Ovary (tissue), 9 donors: Measurements from ENCODE around the gene GBF1. TPM values are rescaled to one million over a fixed set of nuclear protein-coding genes. Genes with fewer than 3 reads are reported as not detected.

Experiments
- DNase-seq, 5 donors: peaks; one replicate each; pipeline ENCODE4 v3.0.0-alpha.2; 2019 to 2020
- H3K27ac ChIP-seq, 2 donors: fragments of 200-600 bp; one replicate each; pipeline versions ENCODE4 v1.5.1 to v1.8.0; 2019 to 2022
- H3K27me3 ChIP-seq: fragments of 200-600 bp; one replicate; pipeline ENCODE4 v1.8.0; 2022
- H3K36me3 ChIP-seq: fragments of 200-600 bp; sonication (generic); one replicate; pipeline ENCODE4 v1.5.1; 2019
- H3K4me1 ChIP-seq: one replicate; pipeline ENCODE4 v1.8.1; 2013; ENCODE audit warnings: mild to moderate bottlenecking, moderate library complexity; ENCODE audit not compliant: insufficient read depth
- H3K4me3 ChIP-seq: fragments of 200-600 bp; sonication (generic); one replicate; pipeline ENCODE4 v1.5.1; 2017
- H3K9me3 ChIP-seq, 2 donors: fragments of 200-600 bp in 1 of 2; sonication (generic) in 1 of 2; one replicate each; pipeline versions ENCODE4 v1.5.1 to v1.8.1; 2013 to 2019; ENCODE audit warnings: mild to moderate bottlenecking in 1 of 2, moderate library complexity in 1 of 2
- EP300 ChIP-seq: sonication (generic); formaldehyde crosslinking; IDR thresholded peaks from one replicate; pipeline ENCODE4 v1.6.1; 2017; ENCODE audit warnings: antibody characterized with exemption
- POLR2A ChIP-seq: fragments of 450-650 bp; IDR thresholded peaks from one replicate; pipeline ENCODE4 v1.6.1; 2017; ENCODE audit warnings: antibody characterized with exemption, mild to moderate bottlenecking, moderate library complexity
- WGBS, 3 donors: extraction: QIAGEN DNeasy Blood & Tissue Kit in 1 of 3; methylation state at CpG; one replicate each; pipeline versions ENCODE4 v1.1.5 to v1.1.7; 2013 to 2017; 5-methylcytosine and 5-hydroxymethylcytosine counted together
- intact Hi-C, 4 donors: fragments of 100-400 bp; cut with DNase I; formaldehyde crosslinking; loops; one replicate each; pipeline versions ENCODE4 v1.11.0 to v1.15.1; 2022 to 2023
- polyA plus RNA-seq, 2 donors: library from polyadenylated mRNA; stranded (reverse); fragments of 200-250 nt in 1 of 2; fragments of 350-450 nt in 1 of 2; fragmentation: Illumina TruSeq in 1 of 2; extraction: RNeasy Lipid Tissue Mini Kit (QIAGEN cat#74804) in 1 of 2; gene quantifications; one replicate each; pipeline ENCODE4 v1.2.3, GENCODE V29; 2013 to 2014
- total RNA-seq, 7 donors: library from RNA; depleted of rRNA in 2 of 7; stranded (reverse); fragments of >200 nt in 2 of 7; fragmentation: NEBNext Ultra II Directional in 3 of 7; extraction: Animal tissue kit (Norgen Biotek cat#: 25700) in 3 of 7; gene quantifications; one replicate each; pipeline versions ENCODE4 v1.1.0 to v1.2.4, GENCODE V29; 2016 to 2023
- TF ChIP-seq, protein P1 (sequence below), 3 donors: fragments of 450-650 bp in 2 of 3; fragments of 200-600 bp in 1 of 3; IDR thresholded peaks; one replicate each; pipeline versions ENCODE4 v1.5.1 to v1.8.0; 2016 to 2022; ENCODE audit warnings: antibody characterized with exemption in 3 of 3, mild to moderate bottlenecking in 1 of 3
- donor health status: DM: no; HTN: no; CAD: no; lungs with moderate emphysema.
- donor health status: DM: no; HTN: no; CAD: no.
- donor health status: Bipolar disorder and iron deficiency.
- donor health status: DM: yes; HTN: yes; CAD: no.
- donor health status: DM: no; HTN: no; CAD: no.
- donor health status: DM: yes; HTN: yes; CAD: no.

GBF1 gene
- total and polyA plus RNA-seq, 9 donors, result 13.2 to 43.2 (median 34.4) TPM

DNA sequence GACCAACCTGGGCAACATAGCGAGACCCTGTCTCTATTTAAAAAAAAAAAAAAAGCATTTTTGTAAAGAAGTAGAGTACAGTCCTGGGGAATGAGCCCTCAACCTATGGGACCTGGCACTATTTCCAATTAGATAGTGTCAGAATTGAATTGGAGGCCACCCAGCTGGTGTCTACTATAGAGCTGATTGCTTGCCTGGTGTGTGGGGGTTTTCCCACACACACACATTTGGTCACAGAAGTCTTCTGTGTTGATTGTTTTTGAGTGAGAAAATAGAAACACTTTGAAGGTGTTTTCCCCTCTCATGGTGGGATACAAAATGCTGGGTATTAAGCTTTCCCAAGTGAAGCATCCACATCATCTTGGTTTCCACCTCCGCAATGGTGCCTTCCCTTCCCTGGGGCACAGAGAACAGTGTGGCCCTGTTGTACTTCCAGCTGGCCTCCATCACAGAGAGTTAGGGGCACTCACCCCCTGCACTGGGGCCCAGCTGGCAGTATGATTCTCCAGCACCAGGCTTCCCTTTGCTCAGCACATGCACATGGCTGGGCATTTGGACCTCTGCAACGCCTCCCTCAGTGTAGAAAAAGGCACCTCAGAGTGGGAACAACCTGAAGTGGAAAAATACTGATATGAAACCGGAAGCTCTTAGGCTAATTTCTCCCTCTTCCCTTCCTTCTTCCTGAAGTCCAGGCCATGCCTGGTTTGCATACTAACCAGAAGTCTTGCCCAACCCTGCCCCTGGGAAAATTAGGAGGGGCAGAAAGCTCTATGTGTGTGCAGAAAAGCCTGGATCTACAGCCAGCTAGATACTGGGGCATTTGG, 139.5 kb downstream of the GBF1 start:
- Histone ChIP-seq H3K4me3 (no peak overlapping the region), H3K4me1 (no peaks in the 10 kb centered on the region), H3K27me3 (no peaks in the 10 kb centered on the region), H3K27ac (no peak overlapping the region), H3K9me3 (no peaks in the 10 kb centered on the region), H3K36me3 (no peaks in the 10 kb centered on the region)
- TF ChIP-seq POLR2A, result no peak
- no peak for TF ChIP-seq EP300
- TF ChIP-seq, protein P1, sequence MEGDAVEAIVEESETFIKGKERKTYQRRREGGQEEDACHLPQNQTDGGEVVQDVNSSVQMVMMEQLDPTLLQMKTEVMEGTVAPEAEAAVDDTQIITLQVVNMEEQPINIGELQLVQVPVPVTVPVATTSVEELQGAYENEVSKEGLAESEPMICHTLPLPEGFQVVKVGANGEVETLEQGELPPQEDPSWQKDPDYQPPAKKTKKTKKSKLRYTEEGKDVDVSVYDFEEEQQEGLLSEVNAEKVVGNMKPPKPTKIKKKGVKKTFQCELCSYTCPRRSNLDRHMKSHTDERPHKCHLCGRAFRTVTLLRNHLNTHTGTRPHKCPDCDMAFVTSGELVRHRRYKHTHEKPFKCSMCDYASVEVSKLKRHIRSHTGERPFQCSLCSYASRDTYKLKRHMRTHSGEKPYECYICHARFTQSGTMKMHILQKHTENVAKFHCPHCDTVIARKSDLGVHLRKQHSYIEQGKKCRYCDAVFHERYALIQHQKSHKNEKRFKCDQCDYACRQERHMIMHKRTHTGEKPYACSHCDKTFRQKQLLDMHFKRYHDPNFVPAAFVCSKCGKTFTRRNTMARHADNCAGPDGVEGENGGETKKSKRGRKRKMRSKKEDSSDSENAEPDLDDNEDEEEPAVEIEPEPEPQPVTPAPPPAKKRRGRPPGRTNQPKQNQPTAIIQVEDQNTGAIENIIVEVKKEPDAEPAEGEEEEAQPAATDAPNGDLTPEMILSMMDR (IDR thresholded peaks at IDR 0.05), result no peak
- WGBS, 3 donors, result 60 to 62% (median 60%) methylated on average over 4 of the region's 4 CpGs
- no peak for DNase-seq
- intact Hi-C loops, result loop anchor here in 1 of 4 donors (10.0 kb wide), 1 partner anchor 90 kb away; no protein-coding TSS in a partner anchor

DNA sequence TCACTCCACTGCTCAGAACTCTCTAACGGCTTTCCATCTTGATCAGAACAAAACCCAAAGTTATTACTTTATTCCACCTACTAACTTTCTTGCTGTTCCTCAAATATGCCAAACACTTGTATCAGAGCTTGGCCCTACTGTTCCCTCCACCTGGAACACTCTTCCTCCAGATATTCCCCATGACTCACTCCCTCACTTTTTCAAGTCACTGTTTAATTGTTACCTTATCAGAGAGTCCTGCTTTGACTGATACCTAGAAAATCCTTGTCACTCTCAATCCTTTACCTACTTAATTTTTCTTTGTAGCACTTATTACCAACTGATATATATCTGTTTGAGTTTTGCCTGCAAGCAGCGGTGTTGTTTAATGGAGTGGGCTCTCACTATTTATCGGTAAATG, 144.6 kb downstream of the GBF1 start:
- Histone ChIP-seq H3K4me3 (no peak overlapping the region), H3K27me3 (no peaks in the 10 kb centered on the region), H3K36me3 (no peaks in the 10 kb centered on the region), H3K27ac (no peak overlapping the region), H3K4me1 (peaks cover 1% of the 10 kb centered on the region), H3K9me3 (no peaks in the 10 kb centered on the region)
- TF ChIP-seq EP300 (no peak), POLR2A (no peak)
- TF ChIP-seq, protein P1 (IDR thresholded peaks at IDR 0.05), result no peak
- intact Hi-C loops, result loop anchor here in 3 of 4 donors (5.0 to 10.0 kb wide), 3 partner anchors 85 to 195 kb away; no protein-coding TSS in a partner anchor
- DNase-seq, result no peak
- WGBS, 3 donors, result 77 to 85% (median 82%) methylated on average over 3 of the region's 3 CpGs

GRCh38 chr10:102392306-102392705, 147.0 kb downstream of the GBF1 start:
- H3K4me1 ChIP-seq, result peaks cover 6% of the 10 kb centered on the region
- H3K27me3 ChIP-seq, result no peaks in the 10 kb centered on the region
- H3K36me3 ChIP-seq, result no peaks in the 10 kb centered on the region
- intact Hi-C loops, result loop anchor here in 2 of 4 donors (5.0 to 10.0 kb wide), 2 partner anchors 190 to 192 kb away; no protein-coding TSS in a partner anchor
- 76 to 82% (median 81%) methylated on average over 5 of the region's 5 CpGs for WGBS, 3 donors
- TF ChIP-seq POLR2A (no peak), EP300 (no peak)
- TF ChIP-seq, protein P1 (IDR thresholded peaks at IDR 0.05), result no peak
- no peak overlapping the region for H3K27ac ChIP-seq
- DNase-seq, result no peak
- no peak overlapping the region for H3K4me3 ChIP-seq
- no peaks in the 10 kb centered on the region for H3K9me3 ChIP-seq

DNA sequence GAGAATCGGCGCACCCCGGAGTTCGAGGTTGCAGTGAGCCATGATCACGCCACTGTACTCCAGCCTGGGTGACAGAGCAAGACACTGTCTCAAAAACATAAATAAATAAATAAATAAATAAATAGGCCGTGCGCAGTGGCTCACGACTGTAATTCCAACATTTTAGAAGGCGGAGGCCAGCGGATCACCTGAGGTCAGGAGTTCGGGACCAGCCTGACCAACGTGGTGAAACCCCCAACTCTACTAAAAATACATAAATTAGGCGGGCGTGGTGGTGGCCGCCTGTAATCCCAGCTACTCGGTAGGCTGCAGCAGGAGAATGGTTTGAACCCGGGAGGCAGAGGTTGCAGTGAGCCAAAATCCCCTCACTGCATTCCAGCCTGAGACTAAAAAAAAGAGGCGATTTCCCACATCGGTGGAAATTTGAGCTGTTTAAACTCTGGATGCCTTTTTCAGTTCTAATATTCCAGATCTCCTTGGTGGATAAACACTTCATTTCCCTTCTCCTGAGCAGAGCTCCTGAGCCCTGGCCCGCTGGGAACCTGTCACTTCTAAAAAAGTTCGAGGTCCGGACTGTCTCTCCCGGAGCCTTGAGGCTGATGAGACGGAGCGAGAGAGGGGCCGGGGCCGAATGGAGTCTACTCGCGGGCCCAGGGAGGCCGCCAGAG, 148.2 kb downstream of the GBF1 start:
- peak overlapping the region; percentile 92 to 97 for H3K27ac ChIP-seq
- WGBS, 3 donors, result 25 to 31% (median 25%) methylated on average over 30 of the region's 30 CpGs
- H3K9me3 ChIP-seq, result no peaks in the 10 kb centered on the region
- TF ChIP-seq, protein P1 (IDR thresholded peaks at IDR 0.05), result no peak
- no peak for TF ChIP-seq POLR2A
- no peak for TF ChIP-seq EP300
- no peaks in the 10 kb centered on the region for H3K36me3 ChIP-seq
- peaks cover 6% of the 10 kb centered on the region for H3K4me1 ChIP-seq
- H3K27me3 ChIP-seq, result no peaks in the 10 kb centered on the region
- peak in 1 of 5 donors; percentile 48 for DNase-seq
- intact Hi-C loops, result loop anchor here in 2 of 4 donors (5.0 to 10.0 kb wide), 2 partner anchors 189 to 191 kb away; no protein-coding TSS in a partner anchor
- peak overlapping the region; percentile 75 for H3K4me3 ChIP-seq
